T-helper 2 cell treated with Interferon-gamma antibody and Interleukin-4, amounts not matched to agents 5 μg/mL and 100 μg/mL, for 36 hours (primary cell): ENCODE measurements around the gene RIMBP2.
"Not testable (repeated sequence)": the region's sequence is repeated elsewhere in the genome, so short reads cannot be mapped to it uniquely, and the experiment has no call there.

Source experiments
- DNase-seq: peaks from one replicate; pipeline ENCODE4 v3.0.0; 2021; ENCODE audit warnings: low spot score
- H3K27ac Mint-ChIP-seq: one replicate; pipeline ENCODE4 v1.8.0; 2021; ENCODE audit warnings: mild to moderate bottlenecking, mixed read lengths
- H3K27me3 Mint-ChIP-seq: one replicate; pipeline ENCODE4 v1.8.0; 2021; ENCODE audit warnings: low read depth, mixed read lengths
- H3K36me3 Mint-ChIP-seq: one replicate; pipeline ENCODE4 v1.8.0; 2021; ENCODE audit warnings: low read depth, mixed read lengths
- H3K4me1 Mint-ChIP-seq: one replicate; pipeline ENCODE4 v1.8.0; 2021; ENCODE audit warnings: low read depth, mixed read lengths
- H3K4me3 Mint-ChIP-seq: one replicate; pipeline ENCODE4 v1.8.0; 2022; ENCODE audit warnings: mild to moderate bottlenecking, moderate library complexity, mixed read lengths
- H3K9me3 Mint-ChIP-seq: one replicate; pipeline ENCODE4 v1.8.0; 2021; ENCODE audit warnings: mixed read lengths

RIMBP2 gene

DNA sequence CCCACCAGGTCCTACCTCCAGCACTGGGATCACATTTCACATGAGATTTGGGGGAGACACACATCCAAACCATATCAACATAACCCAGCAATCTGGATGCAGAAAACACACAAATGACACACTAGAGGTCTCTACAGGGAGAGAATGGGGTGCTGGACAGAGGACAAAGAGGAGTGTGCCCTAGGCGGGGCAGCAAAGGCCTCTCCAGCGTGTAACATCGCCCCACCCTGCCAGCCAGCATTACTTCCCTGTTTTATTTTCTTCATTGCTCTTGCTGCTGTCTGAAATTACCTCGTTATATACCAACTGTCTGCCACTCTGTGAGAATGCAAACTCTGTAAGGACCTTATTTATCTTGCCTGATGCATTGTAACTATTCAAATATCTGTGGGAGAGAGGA is 61.1 kb downstream of the RIMBP2 start:
- no peaks in the 10 kb centered on the region for H3K9me3 Mint-ChIP-seq
- DNase-seq = no peak
- no peak overlapping the region for H3K27ac Mint-ChIP-seq
- no peaks in the 10 kb centered on the region for H3K4me1 Mint-ChIP-seq
- no peak overlapping the region for H3K4me3 Mint-ChIP-seq
- no peaks in the 10 kb centered on the region for H3K36me3 Mint-ChIP-seq
- H3K27me3 Mint-ChIP-seq = no peaks in the 10 kb centered on the region

DNA sequence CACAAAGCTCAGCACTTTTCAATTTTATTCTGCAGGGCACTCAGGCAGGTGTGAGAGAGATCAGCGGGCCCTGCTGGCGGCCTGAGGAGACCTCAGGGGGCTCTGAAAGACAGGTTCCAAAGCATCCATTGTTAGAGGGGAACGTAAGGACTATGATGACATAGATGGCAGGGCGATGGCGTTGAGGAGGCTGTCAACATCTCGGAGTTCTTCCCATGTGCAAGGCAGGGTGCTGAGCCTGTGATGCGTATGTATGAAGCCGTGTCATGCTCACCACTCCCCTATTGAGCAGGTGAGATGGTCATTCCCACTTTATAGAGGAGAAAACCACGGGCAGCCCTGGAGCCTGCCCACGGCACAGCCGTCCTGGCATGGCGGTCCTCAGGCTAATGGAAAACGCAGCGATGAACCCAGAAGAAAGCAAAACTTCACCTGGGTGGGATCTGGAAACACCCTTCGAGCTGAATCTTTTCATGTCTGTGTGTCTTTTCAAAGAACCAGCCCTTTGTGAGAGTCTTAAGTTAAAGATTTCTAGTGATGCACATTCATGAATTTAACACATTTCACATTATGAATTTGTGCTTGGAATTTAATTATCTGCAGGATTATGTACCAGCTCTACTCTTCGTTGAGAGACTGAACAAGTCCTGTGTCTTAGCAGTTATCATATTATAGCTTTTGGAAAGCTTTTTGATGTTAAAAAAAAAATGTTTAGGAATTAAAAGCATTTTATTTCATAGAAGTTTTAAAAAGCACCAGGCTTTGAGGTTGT is 64.7 kb downstream of the RIMBP2 start:
- Mint-ChIP-seq H3K9me3 (no peaks in the 10 kb centered on the region), H3K27me3 (no peaks in the 10 kb centered on the region), H3K36me3 (no peaks in the 10 kb centered on the region), H3K27ac (no peak overlapping the region), H3K4me1 (no peaks in the 10 kb centered on the region), H3K4me3 (no peak overlapping the region)
- DNase-seq = no peak

DNA sequence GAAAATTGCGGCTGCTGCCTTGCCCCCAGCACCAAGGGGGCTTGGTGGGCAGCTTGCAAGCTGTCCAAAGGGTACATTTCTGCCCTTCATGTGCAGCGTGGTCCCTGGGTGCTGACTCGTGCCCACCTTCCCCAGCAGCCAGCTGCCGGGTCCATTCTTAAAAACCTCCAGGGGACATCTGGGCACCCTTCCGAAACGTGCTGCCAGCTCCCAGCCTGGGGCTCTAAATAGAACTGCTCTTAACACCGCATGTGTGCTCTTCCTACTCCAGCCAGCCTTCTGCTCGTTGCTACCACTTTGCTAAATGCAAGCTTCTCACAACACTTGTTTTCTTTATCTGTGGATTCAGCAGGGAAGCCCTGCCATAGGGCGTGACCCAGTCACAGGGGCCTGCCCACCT is 66.0 kb downstream of the RIMBP2 start:
- Mint-ChIP-seq H3K4me3 (no peak overlapping the region), H3K36me3 (no peaks in the 10 kb centered on the region), H3K4me1 (no peaks in the 10 kb centered on the region), H3K27ac (no peak overlapping the region), H3K27me3 (no peaks in the 10 kb centered on the region), H3K9me3 (no peaks in the 10 kb centered on the region)
- DNase-seq = no peak

DNA sequence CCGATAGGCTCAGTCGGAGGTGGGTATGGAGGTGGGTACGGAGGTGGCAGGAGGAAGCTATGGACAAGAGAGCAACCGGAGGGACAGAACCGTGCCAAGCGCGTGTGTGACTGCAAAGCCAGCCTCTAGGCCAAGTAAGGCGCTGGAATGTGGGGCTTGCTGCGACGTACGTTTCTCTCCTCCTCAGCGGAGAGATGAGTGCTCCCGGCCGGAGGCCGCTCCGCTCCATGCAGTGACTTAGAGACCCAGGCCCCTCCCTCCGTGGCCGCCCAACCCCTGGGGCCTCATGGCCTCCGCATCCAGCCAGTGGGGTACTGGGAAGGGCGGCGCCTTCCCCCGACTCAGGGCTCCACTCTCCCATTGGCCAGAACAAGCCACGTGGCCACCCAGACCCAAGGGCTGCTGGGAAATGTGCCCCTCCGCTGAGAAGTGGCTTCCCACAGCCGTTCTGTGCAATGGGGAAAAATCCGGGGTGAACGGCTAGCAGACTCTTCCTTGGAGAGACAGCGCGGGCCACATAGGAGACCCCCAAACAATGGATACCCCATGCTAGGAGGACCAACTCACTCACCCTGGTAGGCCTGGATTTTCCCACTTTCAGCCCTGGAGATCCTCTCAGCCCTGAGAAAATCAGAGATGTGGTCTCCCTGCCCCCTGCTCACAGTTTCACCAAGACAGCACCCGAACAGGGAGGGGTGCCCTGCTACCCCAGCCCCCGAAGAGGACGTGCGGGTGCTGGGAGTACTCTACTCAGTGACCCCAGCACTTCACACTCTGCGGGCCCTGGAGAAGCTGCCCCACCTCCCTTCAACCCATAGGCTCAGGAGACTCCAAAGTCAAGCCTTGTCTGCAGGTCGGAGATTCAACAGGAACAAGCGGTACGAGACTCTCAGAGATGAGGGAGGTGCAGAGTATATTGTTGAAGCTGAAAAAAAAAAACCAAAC is 66.7 kb downstream of the RIMBP2 start:
- Mint-ChIP-seq H3K4me3 (no peak overlapping the region), H3K27ac (no peak overlapping the region), H3K4me1 (no peaks in the 10 kb centered on the region), H3K36me3 (no peaks in the 10 kb centered on the region), H3K9me3 (no peaks in the 10 kb centered on the region), H3K27me3 (no peaks in the 10 kb centered on the region)
- no peak for DNase-seq

DNA sequence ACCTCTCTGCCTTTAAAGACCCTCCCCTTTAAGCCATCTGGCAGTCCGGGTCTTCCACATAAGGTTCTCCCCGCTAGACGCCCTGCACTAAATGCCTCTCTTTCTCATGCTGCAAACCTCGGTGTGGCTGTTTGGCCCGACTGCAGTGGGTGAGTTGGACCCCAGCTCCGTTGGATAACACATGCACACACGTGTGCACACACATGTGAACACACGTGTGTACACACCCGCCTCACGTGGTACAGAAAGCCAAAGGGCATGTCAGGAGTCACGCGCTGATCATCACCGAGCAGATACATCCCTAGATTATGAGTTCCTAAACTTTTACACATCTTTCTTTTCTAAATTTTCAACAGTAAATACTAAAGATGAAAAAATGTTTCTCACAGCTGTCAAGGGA is 68.3 kb downstream of the RIMBP2 start:
- Mint-ChIP-seq H3K27me3 (no peaks in the 10 kb centered on the region), H3K36me3 (no peaks in the 10 kb centered on the region), H3K9me3 (no peaks in the 10 kb centered on the region), H3K4me1 (no peaks in the 10 kb centered on the region), H3K4me3 (no peak overlapping the region), H3K27ac (no peak overlapping the region)
- DNase-seq = no peak

DNA sequence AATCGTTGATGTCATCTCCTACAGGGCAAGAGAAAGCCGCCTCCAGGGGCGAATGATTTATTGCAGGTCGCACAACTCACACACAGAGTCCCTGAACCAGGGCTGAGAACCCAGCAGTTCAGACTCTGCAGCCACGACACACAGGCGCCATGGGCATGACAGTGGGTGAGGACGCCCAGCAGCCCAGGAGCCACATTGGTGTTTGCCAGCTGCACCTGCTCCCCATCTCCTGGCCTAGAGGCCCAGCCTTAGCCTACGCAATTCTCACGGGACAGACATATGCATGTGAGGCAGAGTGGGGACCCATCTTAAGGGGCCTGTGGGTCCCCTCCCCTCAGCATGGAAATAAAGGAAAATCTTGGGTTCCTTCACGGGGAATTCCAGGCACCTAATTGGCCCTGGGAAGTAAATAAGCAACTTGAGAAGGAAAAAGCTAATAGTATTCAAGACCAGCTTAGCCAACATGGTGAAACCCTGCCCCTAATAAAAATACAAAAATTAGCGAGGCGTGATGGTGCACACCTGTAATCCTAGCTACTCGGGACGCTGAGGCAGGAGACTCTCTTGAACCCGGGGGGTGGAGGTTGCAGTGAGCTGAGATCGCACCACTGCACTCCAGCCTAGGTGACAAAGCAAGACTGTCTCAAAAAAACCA is 69.3 kb downstream of the RIMBP2 start:
- H3K4me3 Mint-ChIP-seq = no peak overlapping the region
- H3K9me3 Mint-ChIP-seq = no peaks in the 10 kb centered on the region
- H3K27me3 Mint-ChIP-seq = no peaks in the 10 kb centered on the region
- H3K36me3 Mint-ChIP-seq = no peaks in the 10 kb centered on the region
- H3K4me1 Mint-ChIP-seq = no peaks in the 10 kb centered on the region
- no peak overlapping the region for H3K27ac Mint-ChIP-seq
- no peak for DNase-seq

DNA sequence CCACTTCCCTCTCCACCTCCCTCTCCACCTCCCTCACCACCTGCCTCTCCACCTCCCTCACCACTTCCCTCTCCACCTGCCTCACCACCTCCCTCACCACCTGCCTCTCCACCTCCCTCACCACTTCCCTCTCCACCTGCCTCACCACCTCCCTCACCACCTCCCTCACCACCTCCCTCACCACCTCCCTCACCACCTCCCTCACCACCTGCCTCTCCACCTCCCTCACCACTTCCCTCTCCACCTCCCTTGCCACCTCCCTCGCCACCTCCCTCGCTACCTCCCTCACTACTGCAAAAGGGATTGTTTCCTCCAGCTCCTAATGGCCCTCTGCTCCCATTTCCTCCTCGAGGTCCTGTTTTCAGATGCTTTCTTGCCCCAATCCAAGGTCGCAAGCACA is 69.9 kb downstream of the RIMBP2 start:
- H3K27me3 Mint-ChIP-seq, H3K9me3 Mint-ChIP-seq, H3K4me1 Mint-ChIP-seq, H3K4me3 Mint-ChIP-seq, DNase-seq, H3K36me3 Mint-ChIP-seq, H3K27ac Mint-ChIP-seq: not testable (repeated sequence)

DNA sequence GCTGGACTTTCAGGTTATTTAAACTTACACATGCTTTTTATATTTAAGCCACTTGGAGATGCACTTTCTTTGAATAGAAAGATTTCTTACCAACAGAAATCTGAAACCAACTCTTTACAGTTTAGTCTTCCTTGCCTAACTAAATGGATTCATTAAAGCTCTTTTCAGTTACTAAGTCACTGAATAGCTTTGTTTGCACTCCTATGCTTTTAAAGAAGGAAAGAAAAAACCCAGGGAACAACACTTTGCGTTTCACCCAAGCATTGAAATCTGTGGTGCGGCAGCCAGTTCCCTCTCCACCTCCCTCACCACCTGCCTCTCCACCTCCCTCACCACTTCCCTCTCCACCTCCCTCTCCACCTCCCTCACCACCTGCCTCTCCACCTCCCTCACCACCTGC is 70.3 kb downstream of the RIMBP2 start:
- no peaks in the 10 kb centered on the region for H3K27me3 Mint-ChIP-seq
- no peaks in the 10 kb centered on the region for H3K4me1 Mint-ChIP-seq
- H3K4me3 Mint-ChIP-seq = no peak overlapping the region
- H3K27ac Mint-ChIP-seq = no peak overlapping the region
- H3K36me3 Mint-ChIP-seq = no peaks in the 10 kb centered on the region
- no peaks in the 10 kb centered on the region for H3K9me3 Mint-ChIP-seq
- no peak for DNase-seq

DNA sequence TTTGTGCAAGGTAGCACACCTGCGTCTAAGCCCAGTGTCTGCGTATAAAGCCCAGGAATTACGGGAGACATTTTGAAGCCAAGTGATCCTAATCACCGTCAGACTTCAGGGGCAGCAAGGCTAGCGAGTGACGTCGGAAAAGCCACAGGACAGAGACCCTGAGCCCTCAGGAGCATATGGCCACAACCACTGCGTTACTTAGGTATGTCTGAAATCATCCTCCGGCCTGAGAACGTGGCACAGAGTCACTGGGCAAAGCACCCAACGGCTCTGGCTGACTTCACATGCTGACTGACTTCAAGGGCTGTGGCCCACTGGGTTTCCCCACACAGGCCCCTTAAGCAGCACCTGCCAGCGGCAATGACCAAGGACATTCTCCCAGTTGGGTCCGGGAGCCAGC is 71.5 kb downstream of the RIMBP2 start:
- Mint-ChIP-seq H3K9me3 (no peaks in the 10 kb centered on the region), H3K27me3 (no peaks in the 10 kb centered on the region), H3K4me1 (no peaks in the 10 kb centered on the region), H3K4me3 (no peak overlapping the region), H3K36me3 (no peaks in the 10 kb centered on the region), H3K27ac (no peak overlapping the region)
- DNase-seq = no peak

DNA sequence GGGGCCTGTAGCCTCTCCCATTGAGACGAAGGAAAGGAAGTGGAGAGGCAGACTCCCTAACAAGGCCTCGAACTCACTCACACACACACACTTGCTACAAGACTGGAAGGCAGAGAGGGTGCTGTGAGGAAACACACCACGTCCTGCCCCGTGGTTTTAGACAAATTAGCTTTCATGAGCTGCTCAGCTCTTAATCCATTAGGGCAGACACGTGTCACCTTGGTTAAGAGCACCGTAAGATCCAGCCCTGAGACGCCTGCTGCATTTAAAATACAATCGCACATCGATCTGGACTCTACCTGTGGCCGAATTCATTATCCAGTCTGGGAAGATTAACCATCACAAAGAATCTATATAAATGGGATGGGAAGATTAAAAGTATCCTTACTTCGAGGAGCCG is 72.0 kb downstream of the RIMBP2 start:
- no peaks in the 10 kb centered on the region for H3K27me3 Mint-ChIP-seq
- no peak overlapping the region for H3K4me3 Mint-ChIP-seq
- H3K27ac Mint-ChIP-seq = no peak overlapping the region
- DNase-seq = no peak
- no peaks in the 10 kb centered on the region for H3K36me3 Mint-ChIP-seq
- no peaks in the 10 kb centered on the region for H3K4me1 Mint-ChIP-seq
- no peaks in the 10 kb centered on the region for H3K9me3 Mint-ChIP-seq

DNA sequence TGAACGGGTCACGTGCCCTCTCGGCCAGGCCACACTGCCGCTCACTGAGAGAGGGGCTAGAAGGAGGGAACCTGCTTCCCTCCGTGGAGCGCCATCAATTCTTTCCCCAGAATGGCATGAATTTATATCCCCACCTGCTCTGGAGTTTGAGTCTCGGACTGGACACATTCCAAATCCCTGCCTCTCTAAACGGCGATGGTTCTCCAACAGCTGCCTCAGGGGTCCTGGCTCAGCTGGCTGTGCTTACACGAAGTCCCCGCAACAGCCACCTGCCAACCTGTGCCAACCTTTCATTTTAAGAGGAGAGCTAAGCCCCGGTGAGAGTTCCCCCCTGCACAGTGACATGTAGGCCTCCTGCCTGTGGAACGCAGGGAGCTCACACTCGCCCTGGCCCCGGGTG is 73.2 kb downstream of the RIMBP2 start:
- H3K27me3 Mint-ChIP-seq = no peaks in the 10 kb centered on the region
- DNase-seq = no peak
- no peak overlapping the region for H3K4me3 Mint-ChIP-seq
- no peaks in the 10 kb centered on the region for H3K4me1 Mint-ChIP-seq
- no peaks in the 10 kb centered on the region for H3K9me3 Mint-ChIP-seq
- H3K36me3 Mint-ChIP-seq = no peaks in the 10 kb centered on the region
- H3K27ac Mint-ChIP-seq = no peak overlapping the region

DNA sequence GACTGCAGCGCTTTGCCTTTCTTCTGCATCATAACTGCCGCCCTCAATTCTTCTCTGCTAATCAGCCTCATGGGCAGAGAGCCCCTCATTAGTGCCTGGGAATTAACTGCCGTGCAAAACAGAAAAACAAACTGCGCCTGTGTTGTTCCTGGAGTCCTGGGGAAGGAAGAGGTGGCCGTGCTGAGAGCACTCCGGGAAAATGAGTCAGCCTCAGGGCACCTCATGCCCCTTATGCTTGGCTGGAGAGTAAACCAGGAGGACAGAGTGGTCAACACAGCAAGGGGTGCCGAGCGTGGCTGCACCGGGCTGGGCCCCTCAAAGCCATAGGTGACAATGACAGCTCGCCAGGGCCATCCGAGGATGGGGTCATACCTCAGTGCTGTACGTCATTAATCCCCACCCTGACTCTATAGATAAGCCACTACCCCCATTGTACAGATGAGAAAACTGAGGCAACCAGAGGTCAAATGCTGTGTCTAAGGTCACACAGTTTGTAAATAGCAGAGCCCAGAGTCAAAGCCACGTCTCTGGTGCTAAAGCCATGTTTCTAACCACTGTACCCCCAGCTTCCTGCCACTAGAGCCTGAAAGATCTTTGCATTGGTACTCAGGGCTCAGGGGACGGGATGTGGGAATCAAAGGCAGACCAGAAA is 74.4 kb downstream of the RIMBP2 start:
- H3K27ac Mint-ChIP-seq = no peak overlapping the region
- H3K27me3 Mint-ChIP-seq = no peaks in the 10 kb centered on the region
- H3K9me3 Mint-ChIP-seq = no peaks in the 10 kb centered on the region
- H3K4me3 Mint-ChIP-seq = no peak overlapping the region
- no peak for DNase-seq
- no peaks in the 10 kb centered on the region for H3K4me1 Mint-ChIP-seq
- H3K36me3 Mint-ChIP-seq = no peaks in the 10 kb centered on the region

DNA sequence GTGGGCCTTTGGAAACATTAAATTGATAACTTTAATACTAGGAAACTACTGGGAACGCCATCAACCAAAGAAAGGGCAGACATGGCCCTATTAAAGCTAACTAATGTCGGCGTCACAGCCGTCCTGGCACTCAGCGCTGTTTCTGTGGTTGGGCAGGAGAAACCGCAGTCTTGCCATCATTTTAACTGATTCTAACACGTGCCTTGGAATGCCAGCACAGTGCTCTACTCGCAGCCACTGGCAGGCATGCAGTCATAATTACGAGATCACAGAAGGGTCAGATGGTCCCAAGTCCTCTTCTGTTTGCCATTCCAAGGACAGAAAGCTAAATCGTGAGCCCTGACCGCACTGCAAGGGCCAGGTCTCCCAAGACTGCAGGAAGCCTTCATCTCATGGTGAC is 75.2 kb downstream of the RIMBP2 start:
- DNase-seq = no peak
- Mint-ChIP-seq H3K27me3 (no peaks in the 10 kb centered on the region), H3K4me3 (no peak overlapping the region), H3K4me1 (no peaks in the 10 kb centered on the region), H3K36me3 (no peaks in the 10 kb centered on the region), H3K9me3 (no peaks in the 10 kb centered on the region), H3K27ac (no peak overlapping the region)

DNA sequence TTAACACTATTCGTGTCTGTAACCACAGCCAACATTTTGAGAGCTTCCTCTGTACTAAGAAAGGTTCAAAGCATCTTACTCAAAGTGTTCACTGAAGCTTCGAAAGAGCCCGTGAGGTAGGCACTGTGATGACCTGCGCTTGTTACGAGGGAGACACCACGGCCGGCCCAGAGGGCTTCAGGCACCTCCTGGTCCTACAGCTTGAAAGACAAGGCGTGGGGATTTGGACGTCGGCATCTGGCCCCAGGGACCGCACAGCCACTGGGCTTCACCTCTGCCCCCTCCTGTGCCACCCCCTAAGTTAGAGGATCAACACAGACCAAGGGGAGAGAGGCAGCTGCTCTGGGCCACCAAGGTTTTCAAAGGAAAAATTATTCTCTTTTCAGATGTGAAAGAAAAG is 75.6 kb downstream of the RIMBP2 start:
- no peaks in the 10 kb centered on the region for H3K36me3 Mint-ChIP-seq
- no peaks in the 10 kb centered on the region for H3K4me1 Mint-ChIP-seq
- H3K9me3 Mint-ChIP-seq = no peaks in the 10 kb centered on the region
- H3K27me3 Mint-ChIP-seq = no peaks in the 10 kb centered on the region
- no peak for DNase-seq
- H3K4me3 Mint-ChIP-seq = no peak overlapping the region
- no peak overlapping the region for H3K27ac Mint-ChIP-seq
